Measurements from ENCODE around the gene SVOP. TPM values are rescaled to one million over a fixed set of nuclear protein-coding genes. Genes with fewer than 3 reads are reported as not detected.
"Not testable (repeated sequence)": the region's sequence is repeated elsewhere in the genome, so short reads cannot be mapped to it uniquely, and the experiment has no call there.

SVOP gene
- total RNA-seq, 1 donor from 2014 or later, result not detected

DNA sequence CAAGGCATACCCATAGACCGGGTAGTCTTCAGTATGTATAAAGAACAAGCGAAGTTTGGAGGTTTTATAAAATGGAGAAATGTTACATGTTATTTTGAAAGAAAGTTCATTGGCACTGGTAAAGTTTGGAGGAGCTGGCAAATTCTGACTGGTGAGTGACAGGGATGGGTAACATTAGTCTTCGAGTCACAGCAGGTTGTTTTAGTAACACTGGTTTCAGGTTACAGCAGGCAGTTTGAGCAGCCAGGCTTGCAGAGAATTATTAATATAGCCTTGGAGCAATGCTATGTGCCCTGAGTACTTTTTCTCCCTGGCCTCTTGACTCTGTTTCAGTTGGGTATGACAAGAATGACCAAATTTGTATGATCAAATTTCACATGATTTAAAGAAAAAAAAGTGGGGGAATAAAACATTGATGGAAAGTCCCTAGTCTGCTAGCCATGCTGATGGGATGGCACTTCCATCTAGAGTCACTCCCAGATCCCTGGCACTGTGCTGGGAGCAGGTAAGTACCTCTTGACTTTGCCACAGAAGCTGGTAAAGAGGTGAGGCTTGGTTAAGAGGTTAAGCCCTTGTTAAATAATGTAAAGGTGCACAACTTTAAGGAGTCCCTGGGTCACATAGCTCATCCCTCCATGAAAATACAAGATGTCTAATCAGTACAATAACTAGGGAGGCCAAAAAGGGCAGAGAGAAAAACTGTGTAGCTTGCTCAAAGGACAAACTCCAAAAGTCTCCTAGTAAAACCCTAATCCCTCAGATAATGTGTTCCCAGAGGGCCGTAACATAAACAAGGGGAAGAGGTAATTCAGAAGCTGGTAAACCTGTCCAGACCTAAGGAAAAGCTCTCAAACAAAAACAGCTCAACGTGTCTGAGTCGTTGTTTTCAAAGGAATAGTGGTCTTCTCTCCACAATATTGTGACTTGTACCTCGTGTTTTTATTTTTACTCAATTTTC is 12.7 kb upstream of the SVOP start:
- DNase-seq (ENCODE audit: extremely low read depth, low read depth, low spot score), result no peak

DNA sequence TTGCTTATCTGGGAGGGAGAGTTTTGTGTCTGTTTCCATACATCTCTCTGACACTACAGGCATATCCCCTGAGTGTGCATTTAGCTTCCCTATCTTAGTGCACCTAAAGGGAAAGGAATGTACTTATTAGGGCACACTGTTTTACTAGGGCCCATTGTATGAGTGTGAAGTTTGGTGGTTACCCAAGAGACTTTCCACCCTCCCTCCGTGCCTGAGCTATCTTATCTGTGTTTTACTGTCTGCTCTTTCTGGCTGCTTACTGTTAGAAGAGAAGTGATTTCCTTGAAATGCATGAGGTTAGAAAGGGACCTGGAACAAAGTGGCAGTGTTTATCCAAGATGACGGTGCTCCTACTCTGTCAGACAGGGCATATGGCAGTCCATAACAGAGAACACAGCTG is 8.5 kb upstream of the SVOP start:
- DNase-seq (ENCODE audit: extremely low read depth, low read depth, low spot score), result no peak

DNA sequence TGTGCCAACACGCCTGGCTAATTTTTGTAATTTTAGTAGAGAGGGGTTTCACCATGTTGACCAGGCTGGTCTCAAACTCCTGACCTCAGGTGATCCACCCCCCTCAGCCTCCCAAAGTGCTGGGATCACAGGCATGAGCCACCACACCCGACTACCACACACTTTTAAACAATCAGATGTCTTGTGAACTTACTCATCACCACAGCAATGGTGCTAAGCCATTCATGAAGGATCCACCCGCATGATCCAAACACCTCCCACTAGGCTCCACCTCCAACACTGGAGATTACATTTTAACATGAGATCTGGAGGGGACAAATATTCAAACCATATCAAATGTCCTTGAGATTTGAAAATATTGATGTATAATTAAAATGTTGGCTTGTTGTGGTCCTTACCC is 7.8 kb upstream of the SVOP start:
- DNase-seq (ENCODE audit: extremely low read depth, low read depth, low spot score), result not testable (repeated sequence)

- DNase-seq (ENCODE audit: extremely low read depth, low read depth, low spot score), result no peak
Measured at GRCh38 chr12:109027767-109028166, 6.9 kb upstream of the SVOP start.

GRCh38 chr12:109020146-109020795 is 597 bp downstream of the SVOP start:
- DNase-seq (ENCODE audit: extremely low read depth, low read depth, low spot score), result no peak

- DNase-seq (ENCODE audit: extremely low read depth, low read depth, low spot score), result no peak
Measured at GRCh38 chr12:109018296-109018695, 2.6 kb downstream of the SVOP start.

DNA sequence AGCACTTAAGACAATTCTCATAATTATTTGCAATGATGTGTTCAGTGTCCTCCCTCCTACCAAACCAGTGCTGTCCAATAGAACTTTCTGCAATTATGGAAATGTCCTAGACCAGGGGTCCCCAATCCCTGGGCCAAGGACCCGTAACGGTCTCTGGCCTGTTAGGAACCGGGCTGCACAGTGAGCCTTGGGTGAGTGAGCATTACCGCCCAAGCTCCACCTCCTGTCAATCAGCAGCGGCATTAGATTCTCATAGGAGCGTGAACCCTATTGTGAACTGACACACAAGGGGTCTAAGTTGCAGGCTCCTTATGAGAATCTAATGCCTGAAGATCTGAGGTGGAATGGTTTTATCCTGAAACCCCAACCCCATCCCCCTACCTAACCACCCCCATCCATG is 3.9 kb downstream of the SVOP start:
- DNase-seq (ENCODE audit: extremely low read depth, low read depth, low spot score), result no peak

- no peak for DNase-seq (ENCODE audit: extremely low read depth, low read depth, low spot score)
Measured at GRCh38 chr12:109016016-109016415, 4.9 kb downstream of the SVOP start.

- no peak for DNase-seq (ENCODE audit: extremely low read depth, low read depth, low spot score)
Measured at GRCh38 chr12:109014984-109015765, 5.7 kb downstream of the SVOP start.

- DNase-seq (ENCODE audit: extremely low read depth, low read depth, low spot score), result no peak
Measured at GRCh38 chr12:109010259-109010658, 10.6 kb downstream of the SVOP start.

DNA sequence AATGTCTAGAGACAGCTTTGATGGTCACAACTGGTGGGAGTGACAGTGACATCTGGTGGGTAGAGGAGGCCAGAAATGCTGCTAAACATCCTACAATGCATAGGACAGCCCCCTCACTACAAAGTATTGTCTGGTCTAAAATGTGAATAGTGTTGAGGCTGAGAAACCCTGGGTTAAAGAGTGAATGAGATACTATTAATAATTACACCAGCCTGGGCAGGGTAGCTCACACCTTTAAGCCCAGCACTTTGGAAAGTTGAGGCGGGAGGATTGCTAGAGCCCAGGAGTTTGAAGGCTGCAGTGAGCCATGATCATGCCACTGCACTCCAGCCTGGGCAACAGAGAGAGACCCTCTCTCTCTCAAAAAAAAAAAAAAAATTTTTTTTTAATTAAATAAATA is 11.1 kb downstream of the SVOP start:
- DNase-seq (ENCODE audit: extremely low read depth, low read depth, low spot score), result no peak

DNA sequence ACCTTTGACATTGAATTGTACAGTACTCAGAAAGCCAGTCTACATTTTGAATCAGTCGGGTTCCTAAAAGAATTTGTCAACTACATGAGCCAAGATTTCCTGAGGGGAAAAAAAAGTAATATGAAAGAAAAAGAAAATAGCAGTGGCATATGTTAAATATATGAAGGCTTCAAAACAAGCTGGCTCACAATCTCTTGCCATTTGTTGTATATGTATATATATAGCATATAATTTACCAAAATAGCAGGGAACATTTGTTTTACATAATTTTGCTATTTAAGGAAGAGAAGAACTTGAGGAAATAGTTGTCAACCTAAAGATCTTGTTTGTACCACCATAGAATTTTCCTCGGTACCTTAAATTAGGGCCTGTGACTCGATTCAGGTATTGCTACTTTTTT is 16.9 kb downstream of the SVOP start:
- DNase-seq (ENCODE audit: extremely low read depth, low read depth, low spot score), result no peak

DNA sequence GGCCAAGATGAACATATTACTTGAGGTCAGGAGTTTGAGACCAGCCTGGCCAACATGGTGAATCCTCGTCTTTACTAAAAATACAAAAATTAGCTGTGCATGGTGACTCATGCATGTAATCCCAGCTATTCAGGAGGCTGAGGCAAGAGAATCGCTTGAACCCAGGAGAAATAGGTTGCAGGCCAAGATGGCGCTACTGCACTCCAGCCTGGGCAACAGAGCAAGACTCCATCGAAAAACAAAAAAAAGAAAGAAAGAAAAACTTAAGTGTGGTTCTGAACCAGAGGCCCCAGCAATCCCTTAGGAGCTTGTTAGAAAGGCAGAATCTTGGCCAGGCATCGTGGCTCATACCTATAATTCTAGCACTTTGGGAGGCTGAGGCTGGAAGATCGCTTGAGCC is 24.5 kb downstream of the SVOP start:
- DNase-seq (ENCODE audit: extremely low read depth, low read depth, low spot score), result no peak

DNA sequence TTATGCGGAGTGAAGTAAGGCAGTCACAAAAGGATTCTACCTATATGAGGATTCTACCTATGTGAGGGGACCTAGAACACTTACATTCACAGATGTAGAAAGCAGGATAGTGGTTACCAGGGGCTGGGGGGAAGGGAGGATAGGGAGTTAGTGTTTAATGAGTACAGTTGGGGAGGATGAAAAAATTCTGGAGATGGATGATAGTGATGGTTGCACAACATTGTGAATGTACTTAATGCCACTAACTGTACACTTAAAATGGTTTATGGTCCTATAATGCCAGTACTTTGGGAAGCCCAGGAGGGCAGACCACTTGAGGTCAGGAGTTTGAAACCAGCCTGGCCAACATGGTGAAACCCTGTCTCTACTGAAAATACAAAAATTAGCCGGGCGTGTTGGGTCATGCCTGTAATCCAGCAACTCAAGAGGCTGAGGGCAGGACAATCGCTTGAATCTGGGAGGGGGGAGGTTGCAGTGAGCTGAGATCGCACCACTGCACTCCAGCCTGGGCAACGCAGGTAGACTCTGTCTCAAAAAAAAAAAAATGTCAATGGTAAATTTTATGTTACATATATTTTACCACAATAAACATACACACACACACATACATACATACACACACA is 25.4 kb downstream of the SVOP start:
- DNase-seq (ENCODE audit: extremely low read depth, low read depth, low spot score), result no peak

DNA sequence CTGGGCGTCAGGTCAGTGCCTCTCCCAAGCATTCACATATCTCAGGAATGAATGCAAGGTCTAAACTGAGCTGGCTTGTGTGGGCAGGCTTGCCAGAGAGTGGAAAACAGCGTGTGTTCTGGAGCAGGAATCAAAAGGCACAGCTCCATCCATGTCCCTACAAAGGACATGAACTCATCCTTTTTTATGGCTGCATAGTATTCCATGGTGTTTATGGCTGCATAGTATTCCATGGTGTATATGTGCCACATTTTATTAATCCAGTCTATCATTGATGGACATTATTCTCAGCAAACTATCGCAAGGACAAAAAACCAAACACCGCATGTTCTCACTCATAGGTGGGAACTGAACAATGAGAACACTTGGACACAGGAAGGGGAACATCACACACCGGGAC is 30.8 kb downstream of the SVOP start:
- DNase-seq (ENCODE audit: extremely low read depth, low read depth, low spot score), result not testable (repeated sequence)

- no peak for DNase-seq (ENCODE audit: extremely low read depth, low read depth, low spot score)
Measured at GRCh38 chr12:108989376-108989775, 31.5 kb downstream of the SVOP start.

DNA sequence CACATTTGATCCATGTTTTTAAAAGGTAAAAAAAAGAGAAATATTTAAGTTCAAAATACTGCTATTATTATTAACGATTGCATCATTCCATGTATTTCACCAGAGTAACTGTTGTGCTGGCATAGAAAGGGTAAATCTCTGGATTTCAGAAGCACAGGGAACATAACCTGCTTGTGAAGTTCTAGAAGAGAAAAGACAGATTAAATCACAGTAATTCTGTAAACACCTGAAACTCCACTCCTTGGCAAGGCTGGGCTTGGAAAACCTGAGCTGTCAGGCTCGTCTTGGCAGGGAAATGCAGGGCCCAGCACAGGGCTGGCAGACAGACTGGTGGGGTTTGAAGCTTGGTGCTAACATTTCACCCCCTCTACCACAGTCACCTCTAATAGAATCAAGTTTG is 35.1 kb downstream of the SVOP start:
- DNase-seq (ENCODE audit: extremely low read depth, low read depth, low spot score), result no peak

- no peak for DNase-seq (ENCODE audit: extremely low read depth, low read depth, low spot score)
Measured at GRCh38 chr12:108983227-108983626, 37.6 kb downstream of the SVOP start.

DNA sequence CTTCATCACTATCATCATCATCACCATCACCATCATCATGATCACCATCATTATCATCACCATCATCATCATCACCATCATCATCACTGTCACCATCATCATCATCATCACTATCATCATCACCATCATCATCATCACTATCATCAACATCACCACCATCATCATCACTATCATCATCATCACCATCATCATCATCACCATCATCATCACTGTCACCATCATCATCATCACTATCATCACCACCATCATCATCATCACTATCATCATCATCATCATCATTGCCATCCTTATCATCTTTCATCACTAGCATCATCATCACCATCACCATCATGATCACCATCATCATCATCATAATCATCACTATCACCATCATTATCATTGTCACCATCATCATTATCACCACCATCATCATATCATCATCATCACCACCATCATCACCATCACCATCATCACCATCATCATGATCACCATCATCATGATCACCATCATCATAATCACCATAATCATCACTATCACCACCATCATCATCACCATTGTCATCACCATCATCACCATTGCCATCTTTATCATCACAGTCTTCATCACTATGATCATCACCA is 38.1 kb downstream of the SVOP start:
- no peak for DNase-seq (ENCODE audit: extremely low read depth, low read depth, low spot score)

DNA sequence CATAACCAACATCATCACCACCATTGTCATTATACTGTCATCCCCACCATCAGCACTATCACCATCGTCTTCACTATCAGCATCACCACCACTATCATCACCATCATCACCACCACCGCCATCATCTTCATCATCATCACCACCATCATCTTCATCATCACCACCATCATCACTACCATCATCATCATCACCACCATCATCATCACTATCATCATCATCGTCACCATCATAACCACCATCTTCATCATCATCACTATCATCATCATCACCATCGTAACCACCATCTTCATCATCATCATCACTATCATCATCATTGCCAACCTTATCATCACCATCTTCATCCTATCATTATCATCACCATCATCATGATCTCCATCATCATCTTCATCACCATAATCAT is 39.0 kb downstream of the SVOP start:
- DNase-seq (ENCODE audit: extremely low read depth, low read depth, low spot score), result no peak

All from glomerular endothelial cell (primary cell).